NT2/D1 (cell line): ENCODE data around the gene OSBPL9.

Source experiments
- YY1 ChIP-seq: IDR thresholded peaks from 2 replicates; pipeline ENCODE4 v1.6.1; 2011; ENCODE audit not compliant: insufficient read length, insufficient read depth
- ZNF274 ChIP-seq: IDR thresholded peaks from 2 replicates; pipeline ENCODE4 v1.6.1; 2011; ENCODE audit warnings: mild to moderate bottlenecking, low read depth, low read length

- TF ChIP-seq YY1 (no peak), ZNF274 (no peak)
These were observed 176.0 kb downstream of the OSBPL9 start for GRCh38 chr1:51792864-51793263.
